Activated CD4-positive, alpha-beta T cell treated with anti-CD3 and anti-CD28 coated beads, Interleukin-10, Interleukin-2, amounts not matched to agents 100 ng/mL and 50 ng/mL, durations not matched to agents 16 hours and 8 hours (primary cell): ENCODE data around the gene TCTN2.

Experiments used
- DNase-seq: peaks from one replicate; pipeline ENCODE4 v3.0.0-alpha.2; 2020

The TCTN2 gene

DNA sequence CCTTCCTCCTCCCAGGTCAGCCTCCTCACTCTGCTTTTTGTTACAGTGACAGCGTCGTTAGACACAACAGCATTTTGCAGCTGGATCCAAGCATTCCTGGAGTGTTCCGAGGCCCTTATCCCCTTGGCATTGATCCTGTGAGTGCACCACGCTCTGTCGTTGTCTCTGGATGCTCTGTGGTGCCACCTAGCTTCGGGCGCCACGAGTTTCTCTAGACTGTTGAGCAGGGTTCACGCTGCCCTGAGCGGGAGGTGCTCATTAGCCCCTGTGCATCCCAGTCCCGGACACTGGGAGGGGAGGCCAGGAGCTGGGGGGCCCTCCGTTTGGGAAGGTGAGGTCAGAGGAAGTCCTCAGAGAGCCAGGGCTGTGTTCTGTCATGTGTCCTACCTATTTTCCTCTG is 73.9 kb downstream of the TCTN2 start:
- no peak for DNase-seq

DNA sequence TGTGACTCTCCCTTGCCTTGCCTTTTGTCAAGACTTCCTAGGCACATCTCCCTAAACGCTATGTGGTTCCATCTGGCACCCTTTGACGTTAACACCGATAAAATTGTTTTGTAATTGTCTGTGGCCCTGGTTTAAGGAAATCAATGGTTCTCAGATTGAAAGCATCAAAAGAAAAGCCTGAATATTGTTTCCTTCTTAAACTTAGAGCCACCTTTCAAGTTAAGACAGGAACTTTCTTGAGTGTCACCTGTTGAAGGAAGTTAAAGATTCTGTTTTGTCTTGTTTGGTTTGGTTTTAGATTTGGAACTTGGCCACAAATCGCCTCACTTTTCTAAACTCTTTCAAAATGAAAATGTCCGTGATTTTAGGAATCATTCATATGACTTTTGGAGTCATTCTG is 76.4 kb downstream of the TCTN2 start:
- DNase-seq = no peak

DNA sequence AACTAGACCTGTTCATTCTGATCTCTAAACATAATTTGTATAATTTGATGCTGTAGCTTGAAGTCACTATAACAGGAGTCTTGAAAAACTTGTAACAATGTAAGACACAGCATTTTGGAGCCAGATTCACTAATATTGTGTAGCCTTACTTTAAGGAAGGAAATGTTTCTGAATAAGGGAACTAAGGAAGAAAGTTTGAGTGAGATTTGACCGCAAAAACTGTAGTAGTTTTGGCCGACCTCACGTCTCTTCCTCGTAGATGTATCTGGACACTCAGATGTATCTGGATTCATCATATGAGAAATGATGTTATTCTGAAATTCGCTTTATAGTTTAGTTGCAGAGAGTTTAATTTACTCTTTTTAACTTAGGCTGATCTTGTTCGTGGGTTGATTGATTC is 77.2 kb downstream of the TCTN2 start:
- no peak for DNase-seq

DNA sequence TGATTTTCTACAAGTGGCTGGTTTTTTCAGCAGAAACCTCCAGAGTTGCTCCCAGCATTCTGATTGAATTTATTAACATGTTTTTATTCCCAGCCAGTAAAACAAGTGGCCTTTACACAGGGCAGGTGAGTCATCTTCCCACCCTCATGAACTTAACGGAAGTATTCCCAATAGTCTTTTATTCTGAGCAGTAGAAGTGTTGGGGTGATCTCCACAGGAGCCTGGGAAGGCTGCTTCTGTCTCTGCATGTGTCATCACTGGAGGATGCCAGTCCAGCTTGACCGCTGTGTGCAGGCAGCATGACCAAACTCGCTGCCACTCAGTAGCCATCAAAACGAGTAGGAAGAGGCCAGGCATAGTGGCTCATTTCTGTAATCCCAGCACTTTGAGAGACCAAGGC is 77.7 kb downstream of the TCTN2 start:
- DNase-seq = no peak

DNA sequence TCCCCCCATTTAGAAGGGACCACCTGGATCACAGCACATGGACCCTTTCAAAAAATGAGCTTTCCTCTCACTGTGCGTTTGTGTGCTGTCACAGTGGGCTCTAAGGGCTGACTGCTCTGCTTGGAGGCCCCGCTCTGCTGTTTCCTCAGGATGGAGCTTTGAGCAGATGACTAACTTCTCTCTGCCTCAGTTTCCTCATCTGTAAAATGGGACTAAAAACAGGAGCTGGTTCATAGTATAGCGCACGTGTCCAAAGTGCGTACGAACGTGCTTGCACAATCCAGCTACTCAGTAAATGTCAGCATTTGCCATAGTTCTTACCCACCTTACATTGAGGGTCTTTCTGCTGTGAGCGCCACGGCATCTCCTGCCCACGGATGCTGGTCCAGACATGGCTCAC is 78.4 kb downstream of the TCTN2 start:
- DNase-seq = no peak

DNA sequence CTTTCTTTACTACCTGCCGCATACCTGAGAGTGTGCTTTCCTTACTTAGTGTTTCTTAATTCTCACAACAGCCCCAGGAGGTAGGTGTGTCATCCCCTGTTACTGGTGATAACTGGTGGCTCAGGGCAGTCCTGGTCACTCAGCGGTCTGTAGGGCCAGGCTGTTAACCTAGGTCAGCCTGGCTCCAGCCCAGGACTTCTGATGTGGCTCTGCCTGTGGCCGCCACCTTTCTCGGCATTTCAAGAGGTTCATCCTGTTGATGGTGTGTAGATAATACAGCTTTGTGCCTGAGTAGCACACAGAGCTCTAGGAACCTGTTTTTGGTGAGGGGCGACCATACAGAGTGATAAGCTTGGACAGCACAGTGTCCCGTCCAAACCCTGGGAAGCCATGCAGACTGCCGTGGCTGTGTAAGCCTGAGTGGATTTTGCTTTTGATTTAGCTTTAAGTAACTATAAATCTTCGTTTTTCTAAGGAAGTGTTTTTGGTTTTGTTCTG is 79.3 kb downstream of the TCTN2 start:
- no peak for DNase-seq

DNA sequence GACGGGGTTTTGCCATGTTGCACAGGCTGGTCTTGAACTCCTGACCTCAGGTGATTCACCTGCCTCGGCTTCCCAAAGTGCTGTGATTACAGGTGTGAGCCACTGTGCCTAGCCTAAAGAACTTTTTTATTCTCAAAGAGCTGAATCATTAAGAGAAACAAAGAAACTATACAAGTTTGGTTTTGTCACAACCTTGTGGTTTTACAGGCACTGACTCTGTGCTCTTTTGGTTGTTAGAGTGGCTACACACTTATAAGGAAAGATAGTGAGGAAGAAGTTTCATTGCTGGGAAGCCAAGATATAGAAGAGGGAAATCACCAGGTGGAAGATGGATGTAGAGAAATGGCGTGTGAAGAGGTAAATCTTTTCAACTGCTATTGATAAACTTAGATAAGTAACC is 81.1 kb downstream of the TCTN2 start:
- no peak for DNase-seq

DNA sequence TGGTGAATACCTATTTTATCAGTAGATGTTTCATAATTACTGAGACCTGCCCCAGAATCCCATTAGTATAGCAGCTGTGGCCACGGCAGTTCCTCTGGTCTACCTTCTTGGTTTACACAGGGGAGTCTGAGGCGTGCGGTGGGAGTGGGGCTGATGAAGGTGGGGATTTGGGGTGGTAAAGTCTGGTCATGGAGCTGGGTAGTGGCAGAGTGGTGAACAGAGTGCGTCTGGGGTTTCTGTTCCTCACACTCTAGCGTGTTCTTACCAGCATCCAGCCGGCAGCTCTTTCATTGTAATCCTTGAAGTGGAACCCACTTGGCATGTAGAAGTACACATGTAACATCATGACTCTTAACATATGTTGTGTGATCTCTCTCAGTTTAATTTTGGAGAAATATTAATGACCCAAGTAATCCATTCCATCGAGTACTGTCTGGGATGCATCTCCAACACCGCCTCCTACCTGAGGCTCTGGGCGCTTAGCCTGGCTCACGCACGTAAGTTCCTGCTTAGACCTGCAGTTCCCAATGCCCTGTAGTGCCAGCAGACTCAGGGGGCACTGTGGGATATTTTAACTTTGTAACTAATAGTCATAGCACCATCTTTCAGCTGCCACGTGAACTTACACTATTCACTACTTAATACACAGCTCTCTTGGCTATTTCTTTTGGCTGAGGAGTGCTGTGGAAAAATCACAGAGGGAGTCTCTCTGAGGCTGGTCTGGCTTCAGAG is 83.3 kb downstream of the TCTN2 start:
- DNase-seq = no peak

DNA sequence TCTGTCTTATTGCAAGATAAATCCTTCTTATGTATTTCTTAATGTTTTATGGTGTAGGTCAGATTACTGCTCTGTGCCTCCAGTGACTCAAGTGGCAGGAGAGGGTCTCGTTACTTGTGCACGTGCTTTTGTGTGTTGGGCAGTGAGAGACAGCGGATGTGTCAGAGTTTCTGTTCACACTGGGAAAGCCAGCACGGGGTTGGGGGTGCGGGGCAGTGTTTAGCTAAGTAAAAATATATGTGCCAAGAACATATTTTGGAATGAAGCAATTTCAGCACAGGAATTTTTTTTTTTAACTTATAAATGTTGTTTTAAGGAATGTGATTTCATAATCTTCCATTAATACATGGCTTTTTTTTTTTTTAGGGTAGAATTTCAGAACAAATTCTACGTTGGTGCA is 86.6 kb downstream of the TCTN2 start:
- no peak for DNase-seq
